Retinal pigment epithelial cell (primary cell): ENCODE measurements around the gene AMPH.

Source experiments
- DNase-seq: peaks from one replicate; pipeline ENCODE4 v3.0.0-alpha.2; 2010; ENCODE audit warnings: low read depth
- H3K4me3 ChIP-seq: 2 replicates; pipeline ENCODE4 v1.5.1; 2011; ENCODE audit warnings: mild to moderate bottlenecking, low read length, control low read depth, moderate library complexity
- CTCF ChIP-seq: conservative IDR thresholded peaks from 2 replicates; pipeline ENCODE4 v1.5.1; 2011; ENCODE audit warnings: low read depth, low read length, control low read depth, inconsistent platforms

AMPH gene

GRCh38 chr7:38453168-38453567, 178.0 kb downstream of the AMPH start:
- no peak overlapping the region for H3K4me3 ChIP-seq
- no peak for DNase-seq
- TF ChIP-seq CTCF = no peak

- TF ChIP-seq CTCF = no peak
- DNase-seq = no peak
- no peak overlapping the region for H3K4me3 ChIP-seq
These were observed 178.5 kb downstream of the AMPH start for GRCh38 chr7:38452681-38453108.

GRCh38 chr7:38451840-38452239, 179.3 kb downstream of the AMPH start:
- no peak overlapping the region for H3K4me3 ChIP-seq
- no peak for DNase-seq
- peak; percentile 46 for TF ChIP-seq CTCF

- TF ChIP-seq CTCF = no peak
- no peak for DNase-seq
- no peak overlapping the region for H3K4me3 ChIP-seq
These were observed 182.5 kb downstream of the AMPH start for GRCh38 chr7:38448584-38449234.

GRCh38 chr7:38448054-38448453, 183.1 kb downstream of the AMPH start:
- no peak for TF ChIP-seq CTCF
- no peak for DNase-seq
- H3K4me3 ChIP-seq = no peak overlapping the region

- no peak for DNase-seq
- no peak overlapping the region for H3K4me3 ChIP-seq
These were observed 192.2 kb downstream of the AMPH start for GRCh38 chr7:38438970-38439369.

More at GRCh38 chr7:38438970-38439369, 192.2 kb downstream of the AMPH start:
- no peak for TF ChIP-seq CTCF
